HG03108 (cell line): Measurements from ENCODE around the gene OR2A25.

Experiments
- ATAC-seq: cut with Tn5 transposase; IDR thresholded peaks from one replicate; pipeline ENCODE4 v1.9.1; 2021; ENCODE audit warnings: moderate library complexity; ENCODE audit not compliant: unreplicated experiment

The OR2A25 gene

GRCh38 chr7:144069953-144070352 lies 342 bp downstream of the OR2A25 start:
- ATAC-seq, result no peak

GRCh38 chr7:144074374-144074773 lies 4.8 kb downstream of the OR2A25 start:
- no peak for ATAC-seq

- no peak for ATAC-seq
Measured at GRCh38 chr7:144085978-144086377, 16.4 kb downstream of the OR2A25 start, which contains the start of gene OR2A12. Gene OR2A12 (plus strand): TSS chr7:144086278. CDS start chr7:144095108, 8,830 bp downstream.

GRCh38 chr7:144086730-144087129 lies 17.1 kb downstream of the OR2A25 start:
- ATAC-seq, result no peak

- no peak for ATAC-seq
Measured at GRCh38 chr7:144087230-144087629, 17.6 kb downstream of the OR2A25 start.

- ATAC-seq, result no peak
Measured at GRCh38 chr7:144090667-144091066, 21.1 kb downstream of the OR2A25 start.

GRCh38 chr7:144098776-144099175 lies 29.2 kb downstream of the OR2A25 start:
- no peak for ATAC-seq

GRCh38 chr7:144100607-144101006 lies 31.0 kb downstream of the OR2A25 start:
- no peak for ATAC-seq

GRCh38 chr7:144102041-144102440 lies 32.4 kb downstream of the OR2A25 start:
- no peak for ATAC-seq

- ATAC-seq, result no peak
Measured at GRCh38 chr7:144105211-144105610, 35.6 kb downstream of the OR2A25 start.

- ATAC-seq, result no peak
Measured at GRCh38 chr7:144109283-144109682, 39.7 kb downstream of the OR2A25 start, which contains the start of gene OR2A2. Gene OR2A2 (plus strand): TSS chr7:144109583. CDS start chr7:144109583, 0 bp downstream.

GRCh38 chr7:144110272-144110671 lies 40.7 kb downstream of the OR2A25 start:
- ATAC-seq, result no peak

GRCh38 chr7:144113651-144114050 lies 44.0 kb downstream of the OR2A25 start:
- ATAC-seq, result no peak

GRCh38 chr7:144118341-144118740 lies 48.7 kb downstream of the OR2A25 start:
- no peak for ATAC-seq

GRCh38 chr7:144122876-144123275 lies 53.3 kb downstream of the OR2A25 start, which contains the start of gene OR2A14:
Gene OR2A14 (plus strand): TSS chr7:144123176. CDS start chr7:144129113, 5,937 bp downstream.
- ATAC-seq, result no peak
